ENCODE results near the gene MTHFSD. TPM values are rescaled to one million over a fixed set of nuclear protein-coding genes. Genes with fewer than 3 reads are reported as not detected.

MTHFSD gene, protein sequence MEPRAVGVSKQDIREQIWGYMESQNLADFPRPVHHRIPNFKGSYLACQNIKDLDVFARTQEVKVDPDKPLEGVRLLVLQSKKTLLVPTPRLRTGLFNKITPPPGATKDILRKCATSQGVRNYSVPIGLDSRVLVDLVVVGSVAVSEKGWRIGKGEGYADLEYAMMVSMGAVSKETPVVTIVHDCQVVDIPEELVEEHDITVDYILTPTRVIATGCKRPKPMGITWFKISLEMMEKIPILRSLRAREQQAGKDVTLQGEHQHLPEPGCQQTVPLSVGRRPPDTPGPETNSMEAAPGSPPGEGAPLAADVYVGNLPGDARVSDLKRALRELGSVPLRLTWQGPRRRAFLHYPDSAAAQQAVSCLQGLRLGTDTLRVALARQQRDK
- 10 to 100 TPM; 12.3 to 16.5 TPM for total RNA-seq

DNA sequence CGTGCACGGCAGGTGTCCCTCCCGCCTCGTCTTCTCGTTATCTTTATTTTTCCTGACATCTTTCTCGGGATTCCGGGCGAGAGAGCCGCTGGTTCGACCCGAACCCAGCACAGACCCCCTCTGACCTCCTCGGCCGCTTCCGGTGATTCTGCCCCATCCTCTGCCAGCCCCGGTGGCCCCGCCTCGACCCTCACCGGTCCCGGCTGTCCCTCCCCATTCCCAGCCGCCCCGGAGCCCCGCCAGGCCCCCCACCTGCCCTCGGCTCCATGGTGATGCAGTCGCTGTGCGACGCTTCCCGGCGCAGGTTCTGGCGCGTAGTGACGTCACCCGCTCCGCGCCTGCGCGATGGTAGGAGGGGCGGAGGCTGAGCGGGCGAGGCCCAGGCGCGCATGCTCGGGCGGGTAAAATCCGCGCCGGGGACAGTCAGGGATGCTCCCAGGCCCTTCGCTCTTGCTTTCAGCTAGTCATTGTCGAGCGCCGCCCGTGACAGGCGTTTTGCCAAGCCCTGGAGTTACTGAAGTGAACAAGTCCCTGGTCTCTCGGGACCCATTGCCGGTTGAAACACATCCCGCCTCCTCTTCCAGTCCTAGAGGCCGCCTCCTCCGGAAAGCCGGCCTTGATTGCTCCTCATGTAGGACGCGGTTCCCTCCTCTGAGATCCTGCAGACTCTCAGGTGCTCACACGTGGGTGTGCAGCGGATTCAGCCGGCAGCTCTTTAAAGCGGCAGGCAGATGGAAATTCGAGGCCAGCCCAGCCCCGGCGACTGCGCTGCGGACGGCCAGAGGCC is at the start of gene MTHFSD:
TSS of gene MTHFSD (minus strand) at position 319 of the 787 bp plus-strand sequence. CDS start at position 268, 51 bp downstream.

DNA sequence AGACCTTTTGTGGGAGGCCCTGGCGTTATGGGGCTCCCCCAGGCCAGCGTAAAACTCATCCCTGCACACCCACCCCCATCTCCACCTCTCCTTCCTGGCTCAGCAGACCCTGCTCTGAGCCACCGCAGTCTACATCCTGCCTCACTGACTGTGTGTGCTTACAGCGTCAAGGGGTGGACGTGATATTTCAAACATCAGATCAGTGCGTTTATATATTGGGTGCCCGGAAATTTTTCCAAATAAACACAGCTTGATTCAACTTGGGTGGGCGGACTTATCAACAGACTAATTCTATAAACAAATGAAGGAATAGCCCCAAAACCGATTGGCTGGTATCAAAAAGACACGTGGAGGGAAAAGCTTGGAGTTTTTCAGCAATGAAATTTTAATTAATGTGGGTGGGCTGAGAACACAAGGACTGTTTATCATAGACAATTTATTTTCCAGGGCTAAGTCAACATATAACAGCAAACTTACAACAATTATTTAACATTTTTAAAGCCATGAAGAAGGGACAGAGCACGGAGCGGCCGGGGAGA is 23.1 kb upstream of the MTHFSD start, which contains the start of gene FOXL1:
TSS of gene FOXL1 (plus strand) at position 489 of the 539 bp plus-strand sequence. CDS start 175 bp downstream, outside the sequence.

GRCh38 chr16:86566601-86566965 is 11.5 kb upstream of the MTHFSD start, which contains the start of gene FOXC2:
Gene FOXC2 (plus strand): TSS chr16:86566829. CDS start chr16:86567336, 507 bp downstream.

GRCh38 chr16:86510465-86511261 is 44.4 kb downstream of the MTHFSD start, which contains the start of gene FOXF1:
Gene FOXF1 (plus strand): TSS chr16:86510527. CDS start chr16:86510570, 43 bp downstream.

Other genes with a start within 250 kb of the MTHFSD start
- gene FOXF1, start 44.7 kb downstream of the MTHFSD start, total RNA-seq, result not detected
- gene FOXC2, start 11.6 kb upstream of the MTHFSD start, total RNA-seq, result not detected
- under 1 TPM; under 0.01 TPM for gene FOXL1, start 23.3 kb upstream of the MTHFSD start, total RNA-seq

Data from melanocyte of skin (primary cell).